Left renal cortex interstitium (tissue), 4 donors: ENCODE data around the gene ANKRD61. TPM values are rescaled to one million over a fixed set of nuclear protein-coding genes. Genes with fewer than 3 reads are reported as not detected.
A peak's percentile ranks its signal among the peaks of the same experiment; 100 is the strongest.
"Not testable (repeated sequence)": the region's sequence is repeated elsewhere in the genome, so short reads cannot be mapped to it uniquely, and the experiment has no call there.

Experiments used
- DNase-seq, 4 donors: peaks; one replicate each; pipeline ENCODE4 v3.0.0-alpha.2; 2013; ENCODE audit warnings: low read depth in 4 of 4, low spot score in 2 of 4, missing footprints in 1 of 4
- polyA plus RNA-seq, 4 donors: library from polyadenylated mRNA; unstranded; fragments of 120-200 nt; gene quantifications; one replicate each; pipeline ENCODE4 v1.2.1, GENCODE V29; 2013; ENCODE audit not compliant: insufficient read length in 4 of 4

ANKRD61 gene
- 1 to 10 TPM in 2 of 4 donors, under 1 TPM in 2; 0.40 to 4.1 (median 2.2) TPM for polyA plus RNA-seq

- DNase-seq = no peak
Measured at GRCh38 chr7:6030988-6031387, at the start of gene ANKRD61. TSS of gene ANKRD61 (plus strand) at chr7:6031376. CDS start at chr7:6031376, 0 bp downstream.

DNA sequence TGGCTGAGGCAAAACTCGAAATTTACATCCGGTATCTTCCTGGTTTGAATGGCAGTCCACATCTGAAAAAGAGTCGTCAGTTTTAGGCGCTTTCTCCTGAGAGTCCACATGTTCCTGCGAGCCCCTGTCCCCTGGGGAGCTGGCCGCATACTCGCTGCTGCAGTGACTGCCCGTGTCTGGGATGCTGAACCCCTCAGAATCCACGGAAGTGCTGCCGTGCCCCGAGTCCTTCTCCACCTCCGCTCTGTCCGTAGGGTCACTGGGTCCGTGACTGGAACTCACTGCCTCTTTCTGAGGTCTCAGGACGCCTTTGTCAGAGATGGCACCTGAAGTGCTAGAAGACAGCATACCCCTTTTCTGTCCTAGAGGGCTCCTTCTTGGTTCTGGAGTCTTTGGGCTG, 44.1 kb upstream of the ANKRD61 start:
- DNase-seq = not testable (repeated sequence)

GRCh38 chr7:5997210-5997808, 33.9 kb upstream of the ANKRD61 start:
- peak in 2 of 4 donors; percentile 48 to 73 for DNase-seq

DNA sequence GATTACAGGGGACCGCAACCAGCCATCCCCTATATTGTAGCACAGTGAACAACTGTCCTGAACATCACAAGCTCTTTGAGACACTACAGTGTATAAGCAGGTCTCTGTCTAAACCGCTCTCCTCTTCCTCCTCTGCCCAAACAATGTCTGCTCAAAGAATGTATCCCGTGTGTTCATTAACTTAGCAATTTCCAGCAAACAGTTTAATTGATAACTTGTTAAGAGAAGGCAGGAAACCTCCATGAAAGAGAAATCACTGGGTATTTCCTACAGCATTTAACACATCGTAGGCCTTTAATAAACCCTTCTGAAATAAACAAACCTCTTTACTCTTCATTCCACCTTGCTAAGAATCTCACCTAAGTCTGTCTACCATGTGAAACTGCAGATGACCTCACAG, 23.8 kb upstream of the ANKRD61 start:
- no peak for DNase-seq

GRCh38 chr7:6007835-6008590, 23.2 kb upstream of the ANKRD61 start:
- not testable (repeated sequence) for DNase-seq

GRCh38 chr7:6008668-6009611, 22.2 kb upstream of the ANKRD61 start, which contains the start of the genes AIMP2 and PMS2:
TSS of gene AIMP2 (plus strand) at chr7:6009272. CDS start at chr7:6009364, 92 bp downstream.
TSS of gene PMS2 (minus strand) at chr7:6009049. CDS start at chr7:6009019, 30 bp downstream.
- DNase-seq = peak; percentile 97 to 99 (median 98)

DNA sequence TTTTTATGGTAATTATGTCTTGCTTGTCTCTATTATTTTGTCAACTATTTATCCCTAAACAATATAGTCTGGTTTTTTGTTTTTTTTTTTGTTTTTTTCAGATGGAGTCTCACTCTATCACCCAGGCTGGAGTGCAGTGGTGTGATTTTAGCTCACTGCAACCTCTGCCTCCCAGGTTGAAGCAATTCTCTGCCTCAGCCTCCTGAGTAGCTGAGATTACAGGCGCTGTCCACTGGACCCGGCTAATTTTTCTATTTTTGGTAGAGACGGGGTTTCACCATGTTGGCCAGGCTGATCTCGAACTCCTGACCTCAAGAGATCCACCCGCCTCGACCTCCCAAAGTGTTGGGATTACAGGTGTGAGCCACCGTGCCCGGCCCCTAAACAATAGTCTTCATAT, 20.8 kb upstream of the ANKRD61 start:
- not testable (repeated sequence) for DNase-seq

GRCh38 chr7:6011541-6011940, 19.6 kb upstream of the ANKRD61 start:
- no peak for DNase-seq

GRCh38 chr7:6012355-6013104, 18.6 kb upstream of the ANKRD61 start:
- DNase-seq = no peak

- DNase-seq = no peak
Measured at GRCh38 chr7:6015917-6016652, 15.1 kb upstream of the ANKRD61 start.

GRCh38 chr7:6016653-6016966, 14.6 kb upstream of the ANKRD61 start:
- no peak for DNase-seq

DNA sequence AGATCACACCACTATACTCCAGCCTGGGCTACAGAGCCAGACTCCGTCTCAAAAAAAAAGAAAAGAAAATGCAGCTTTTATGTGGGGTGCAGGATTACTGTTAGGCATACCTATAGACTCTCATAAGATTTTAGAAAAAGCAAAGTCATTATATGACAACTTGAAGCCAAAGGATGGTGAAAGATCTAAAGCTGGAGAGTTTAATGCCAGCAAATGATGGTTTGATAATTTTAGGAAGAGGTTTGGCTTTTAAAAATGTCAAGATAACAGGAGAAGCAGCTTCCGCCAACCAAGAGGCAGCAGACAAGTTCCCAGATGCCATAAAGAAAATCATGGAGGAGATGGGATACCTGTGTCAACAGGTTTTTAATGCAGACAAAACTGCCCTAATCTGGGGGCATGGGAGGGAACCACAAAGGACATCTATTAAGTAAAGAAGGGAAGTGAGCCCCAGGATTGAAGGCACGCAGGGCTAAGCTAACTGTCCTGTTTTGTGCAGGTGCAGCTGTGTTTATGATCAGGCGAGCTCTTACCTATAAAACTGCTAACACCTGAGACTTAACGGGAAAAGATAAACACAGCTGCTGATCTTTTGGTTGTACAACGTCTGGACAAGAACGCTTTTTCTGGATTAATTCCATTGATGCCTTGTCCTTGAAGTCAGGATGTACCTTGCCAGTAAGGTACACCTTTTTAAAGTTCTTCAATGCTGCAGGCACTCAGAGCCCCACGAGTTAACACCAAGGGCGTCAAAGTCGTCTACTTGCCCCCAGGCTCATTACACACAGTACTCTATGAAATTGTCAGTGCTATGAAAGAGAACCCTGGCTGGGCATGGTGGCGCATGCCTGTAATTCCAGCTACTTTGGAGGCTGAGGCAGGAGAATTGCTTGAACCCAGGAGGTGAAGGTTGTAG, 10.5 kb upstream of the ANKRD61 start:
- no peak for DNase-seq

DNA sequence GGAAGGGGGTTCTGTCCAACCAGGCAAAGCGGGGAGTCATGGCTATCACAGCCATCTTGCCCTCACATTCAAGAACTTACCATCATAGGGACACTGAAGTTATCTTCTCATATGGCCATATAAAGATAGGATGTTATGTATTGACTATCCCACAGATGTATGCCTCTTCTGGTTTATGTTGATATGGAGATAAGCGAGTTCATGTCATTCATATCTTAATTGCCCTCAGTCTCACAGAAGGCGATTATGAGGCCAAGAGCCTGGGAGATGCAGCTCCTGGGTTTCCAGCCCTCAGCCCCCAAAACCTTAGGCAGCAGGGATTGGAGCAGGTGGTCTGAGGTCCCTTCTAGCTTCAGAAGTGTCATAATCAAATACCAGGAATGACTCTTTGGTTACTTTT, 8.5 kb upstream of the ANKRD61 start:
- DNase-seq = no peak

DNA sequence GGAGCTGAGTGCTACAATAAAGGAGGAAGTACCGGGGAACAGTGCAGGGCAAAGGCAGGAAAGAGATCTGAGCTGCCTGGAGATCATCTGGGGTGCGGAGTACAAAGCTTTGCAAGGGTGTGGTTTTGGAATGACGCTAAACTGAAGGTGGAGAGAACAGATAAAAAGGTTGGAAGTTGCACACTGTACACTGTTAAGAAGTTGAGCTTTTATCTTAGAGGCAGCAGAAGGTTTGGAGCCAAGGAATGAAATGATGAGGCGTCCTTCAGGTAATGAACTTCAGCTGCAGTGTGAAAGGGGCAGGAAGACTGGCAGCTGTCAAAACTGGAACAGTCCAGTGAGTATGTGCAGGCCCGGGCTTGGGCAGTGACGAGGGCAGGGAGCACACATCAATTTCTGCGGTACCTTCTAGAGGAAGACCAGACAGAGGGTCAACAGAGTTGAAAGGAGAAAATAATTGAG, 7.2 kb upstream of the ANKRD61 start:
- no peak for DNase-seq

DNA sequence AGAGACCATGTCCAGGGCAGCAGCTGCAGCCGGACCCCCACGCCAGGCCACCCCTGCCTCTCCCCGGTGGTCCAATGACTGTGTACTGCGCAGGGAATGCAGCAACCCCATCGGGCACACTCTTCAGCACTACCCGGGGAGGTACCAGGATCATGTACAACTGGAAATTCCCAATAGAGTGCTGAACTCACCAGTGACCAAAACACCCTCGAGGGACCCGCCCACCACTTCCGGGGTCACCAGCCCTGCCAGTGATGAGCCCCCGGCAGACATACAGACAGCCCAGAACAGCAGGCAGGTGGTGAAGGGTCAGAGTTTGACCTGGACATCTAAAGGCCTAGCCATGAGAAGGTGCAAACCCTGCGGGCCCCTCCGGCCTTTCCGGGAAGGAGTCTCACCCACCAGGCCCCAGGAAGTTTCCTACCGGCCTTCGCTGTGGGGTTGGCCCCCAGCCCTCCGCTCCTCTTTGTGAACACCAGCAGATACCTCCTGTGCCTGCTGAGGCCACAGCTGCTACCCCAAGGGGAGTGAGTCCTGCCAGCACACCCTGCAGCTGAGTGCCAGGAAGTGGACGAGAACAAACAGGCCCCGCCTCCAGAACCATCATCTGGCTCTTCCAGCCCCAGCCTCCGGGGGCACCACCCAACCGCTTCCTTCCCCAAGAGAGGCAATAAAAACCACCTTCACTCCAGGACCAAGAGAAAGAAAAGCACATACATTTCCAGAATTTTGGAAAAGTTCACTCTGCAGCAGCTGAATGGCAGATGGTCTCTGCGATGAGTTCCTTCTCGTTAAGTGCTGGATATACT, 5.0 kb upstream of the ANKRD61 start:
- no peak for DNase-seq

- DNase-seq = no peak
Measured at GRCh38 chr7:6026820-6027311, 4.3 kb upstream of the ANKRD61 start.

- DNase-seq = no peak
Measured at GRCh38 chr7:6027806-6028365, 3.3 kb upstream of the ANKRD61 start.
